DOHH2 (cell line): Measurements from ENCODE around the gene PCDHB11.
"Not testable (repeated sequence)": the region's sequence is repeated elsewhere in the genome, so short reads cannot be mapped to it uniquely, and the experiment has no call there.

Source experiments
- EZH2phosphoT487 ChIP-seq: fragments of 200-600 bp; sonication (generic); IDR thresholded peaks from 2 replicates; pipeline ENCODE4 v1.6.1; 2017; ENCODE audit warnings: borderline replicate concordance, mild to moderate bottlenecking, antibody characterized with exemption, low read length, moderate library complexity, mixed read lengths
- TF ChIP-seq, protein P1 (sequence below): fragments of 200-600 bp; sonication (generic); IDR thresholded peaks from one replicate; pipeline ENCODE4 v1.5.1; 2014; ENCODE audit warnings: antibody characterized with exemption, mild to moderate bottlenecking, low read depth, low read length; ENCODE audit not compliant: poor library complexity, severe bottlenecking

GRCh38 chr5:141225421-141225820, 26.0 kb downstream of the PCDHB11 start:
- TF ChIP-seq, protein P1, sequence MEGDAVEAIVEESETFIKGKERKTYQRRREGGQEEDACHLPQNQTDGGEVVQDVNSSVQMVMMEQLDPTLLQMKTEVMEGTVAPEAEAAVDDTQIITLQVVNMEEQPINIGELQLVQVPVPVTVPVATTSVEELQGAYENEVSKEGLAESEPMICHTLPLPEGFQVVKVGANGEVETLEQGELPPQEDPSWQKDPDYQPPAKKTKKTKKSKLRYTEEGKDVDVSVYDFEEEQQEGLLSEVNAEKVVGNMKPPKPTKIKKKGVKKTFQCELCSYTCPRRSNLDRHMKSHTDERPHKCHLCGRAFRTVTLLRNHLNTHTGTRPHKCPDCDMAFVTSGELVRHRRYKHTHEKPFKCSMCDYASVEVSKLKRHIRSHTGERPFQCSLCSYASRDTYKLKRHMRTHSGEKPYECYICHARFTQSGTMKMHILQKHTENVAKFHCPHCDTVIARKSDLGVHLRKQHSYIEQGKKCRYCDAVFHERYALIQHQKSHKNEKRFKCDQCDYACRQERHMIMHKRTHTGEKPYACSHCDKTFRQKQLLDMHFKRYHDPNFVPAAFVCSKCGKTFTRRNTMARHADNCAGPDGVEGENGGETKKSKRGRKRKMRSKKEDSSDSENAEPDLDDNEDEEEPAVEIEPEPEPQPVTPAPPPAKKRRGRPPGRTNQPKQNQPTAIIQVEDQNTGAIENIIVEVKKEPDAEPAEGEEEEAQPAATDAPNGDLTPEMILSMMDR: not testable (repeated sequence)
- TF ChIP-seq EZH2phosphoT487: not testable (repeated sequence)
